HCT116 (cell line): ENCODE data around the gene PHACTR4. TPM values are rescaled to one million over a fixed set of nuclear protein-coding genes. Genes with fewer than 3 reads are reported as not detected.

ENCODE experiments used
- ATAC-seq: fragments of 200-7000 bp; cut with Tn5 transposase; 2 replicates; pipeline ENCODE4 v1.9.1; 2020; ENCODE audit warnings: mild to moderate bottlenecking, moderate library complexity
- BruUV-seq: library from RNA; stranded (reverse); fragments of 400-500 nt; replicated peaks from 2 replicates; lab custom pipeline; 2021; lab: Mats Ljungman, UMichigan
- CTCF ChIA-PET: fragments of 300-600 bp; sonication (Branson Sonifier 250); formaldehyde crosslinking; loops from one replicate; lab custom pipeline; 2021; ENCODE audit warnings: antibody characterized with exemption; lab: Charles Lee
- POLR2A ChIA-PET: fragments of 300-600, 350-600 bp; sonication (Branson Sonifier 250); formaldehyde crosslinking; loops from one replicate; lab custom pipeline; 2021; ENCODE audit warnings: antibody characterized with exemption; lab: Charles Lee
- RAD21 ChIA-PET, 2 experiments: fragments of 300-600 bp; sonication (Branson Sonifier 250); formaldehyde crosslinking; loops; one replicate each; lab custom pipeline; 2023; ENCODE audit warnings: low total read pairs in 2 of 2; ENCODE audit not compliant: uncharacterized antibody in 2 of 2, unreplicated experiment in 2 of 2, low non-redundant PET in 1 of 2; lab: Charles Lee
- DNase-seq: peaks from one replicate; pipeline ENCODE4 v3.0.0-alpha.2; 2010; ENCODE audit warnings: low read depth, low spot score
- H2AFZ ChIP-seq: fragments of 200-600 bp; shearing (Covaris generic), sonication (generic); 2 replicates; pipeline ENCODE4 v1.6.1; 2017; ENCODE audit warnings: low read depth, mixed run types, mixed read lengths, antibody characterized with exemption, low read length; ENCODE audit not compliant: poor library complexity, severe bottlenecking
- H3K27ac ChIP-seq: 2 replicates; pipeline ENCODE4 v1.5.1; 2012; ENCODE audit warnings: low read depth, low read length
- H3K27me3 ChIP-seq: fragments of 200-600 bp; sonication (generic); 2 replicates; pipeline ENCODE4 v1.6.1; 2016; ENCODE audit warnings: mixed run types, low read length, mixed read lengths; ENCODE audit not compliant: insufficient read depth
- H3K36me3 ChIP-seq, 2 experiments: fragments of 200-500 bp in 1 of 2; fragments of 200-600 bp in 1 of 2; sonication (Bioruptor generic) in 1 of 2; sonication (generic) in 1 of 2; 2 replicates each; pipeline versions ENCODE4 v1.5.1 to v1.6.1; 2014 to 2016; ENCODE audit warnings: low read length in 2 of 2, inconsistent platforms in 1 of 2, mixed read lengths in 1 of 2, mixed run types in 1 of 2; ENCODE audit not compliant: insufficient read depth in 2 of 2, control insufficient read depth in 1 of 2
- H3K4me1 ChIP-seq, 2 experiments: fragments of 200-600 bp in 1 of 2; sonication (generic) in 1 of 2; 2 replicates each; pipeline versions ENCODE4 v1.5.1 to v1.6.1; 2012 to 2017; ENCODE audit warnings: low read length in 2 of 2, inconsistent platforms in 1 of 2, mild to moderate bottlenecking in 1 of 2, mixed read lengths in 1 of 2, mixed run types in 1 of 2, moderate library complexity in 1 of 2; ENCODE audit not compliant: insufficient read depth in 2 of 2, control insufficient read depth in 1 of 2
- H3K4me2 ChIP-seq: fragments of 200-600 bp; sonication (generic); 2 replicates; pipeline ENCODE4 v1.6.1; 2017; ENCODE audit warnings: mixed run types, low read length, mixed read lengths
- H3K4me3 ChIP-seq, 2 experiments: fragments of 200-600 bp in 1 of 2; sonication (generic) in 1 of 2; replicated peaks in 1 of 2; 2 replicates each; pipeline ENCODE4 v1.5.1; 2011 to 2016; ENCODE audit warnings: low read length in 2 of 2, control low read depth in 1 of 2, low read depth in 1 of 2, mild to moderate bottlenecking in 1 of 2, mixed read lengths in 1 of 2, mixed run types in 1 of 2
- H3K79me2 ChIP-seq: fragments of 200-600 bp; sonication (generic); 2 replicates; pipeline ENCODE4 v1.6.1; 2017; ENCODE audit warnings: mild to moderate bottlenecking, mixed run types, low read length, moderate library complexity, mixed read lengths; ENCODE audit not compliant: insufficient read depth
- H3K9ac ChIP-seq: fragments of 200-600 bp; sonication (generic); 2 replicates; pipeline ENCODE4 v1.6.1; 2016; ENCODE audit warnings: low read length, mixed read lengths
- H3K9me2 ChIP-seq: fragments of 200-600 bp; sonication (generic), shearing (Covaris generic); 2 replicates; pipeline ENCODE4 v1.6.1; 2017; ENCODE audit warnings: mixed run types, mild to moderate bottlenecking, moderate library complexity; ENCODE audit not compliant: insufficient read depth
- H3K9me3 ChIP-seq, 2 experiments: fragments of 200-500 bp in 1 of 2; fragments of 200-600 bp in 1 of 2; sonication (Bioruptor generic) in 1 of 2; sonication (generic) in 1 of 2; 2 replicates each; pipeline ENCODE4 v1.6.1; 2014 to 2017; ENCODE audit warnings: low read length in 2 of 2, mixed read lengths in 2 of 2, inconsistent platforms in 1 of 2, low read depth in 1 of 2, mild to moderate bottlenecking in 1 of 2, mixed run types in 1 of 2, moderate library complexity in 1 of 2; ENCODE audit not compliant: control insufficient read depth in 1 of 2, insufficient read depth in 1 of 2
- H4K20me1 ChIP-seq: fragments of 200-600 bp; sonication (generic), shearing (Covaris generic); 2 replicates; pipeline ENCODE4 v1.6.1; 2017; ENCODE audit warnings: mixed run types, mild to moderate bottlenecking, moderate library complexity; ENCODE audit not compliant: insufficient read depth
- ATF3 ChIP-seq: IDR thresholded peaks from 2 replicates; pipeline ENCODE4 v1.6.1; 2012
- CBX3 ChIP-seq: IDR thresholded peaks from 2 replicates; pipeline ENCODE4 v1.6.1; 2012; ENCODE audit warnings: low read depth
- CEBPB ChIP-seq: IDR thresholded peaks from 2 replicates; pipeline ENCODE4 v1.6.1; 2012; ENCODE audit warnings: low read depth
- CTCF ChIP-seq, 3 experiments: fragments of 200-600 bp in 1 of 3; sonication (generic) in 1 of 3; IDR thresholded peaks in 2 of 3; conservative IDR thresholded peaks in 1 of 3; 2 replicates each; pipeline ENCODE4 v1.5.1; 2012 to 2017; ENCODE audit warnings: low read depth in 2 of 3, low read length in 2 of 3, antibody characterized with exemption in 1 of 3, borderline replicate concordance in 1 of 3, control low read depth in 1 of 3, mild to moderate bottlenecking in 1 of 3, mixed read lengths in 1 of 3, mixed run types in 1 of 3, moderate library complexity in 1 of 3; ENCODE audit not compliant: insufficient read depth in 1 of 3
- EGR1 ChIP-seq: IDR thresholded peaks from 2 replicates; pipeline ENCODE4 v1.6.1; 2012; ENCODE audit warnings: low read depth
- ELF1 ChIP-seq: IDR thresholded peaks from 2 replicates; pipeline ENCODE4 v1.6.1; 2012; ENCODE audit warnings: low read depth, borderline replicate concordance
- FOSL1 ChIP-seq: IDR thresholded peaks from 2 replicates; pipeline ENCODE4 v1.6.1; 2012; ENCODE audit warnings: low read depth
- RAD21 ChIP-seq: IDR thresholded peaks from 2 replicates; pipeline ENCODE4 v1.6.1; 2012; ENCODE audit warnings: low read depth, mild to moderate bottlenecking
- REST ChIP-seq: IDR thresholded peaks from 2 replicates; pipeline ENCODE4 v1.6.1; 2012; ENCODE audit warnings: low read depth
- SIN3A ChIP-seq: IDR thresholded peaks from 2 replicates; pipeline ENCODE4 v1.6.1; 2012; ENCODE audit warnings: low read depth
- SP1 ChIP-seq: IDR thresholded peaks from 2 replicates; pipeline ENCODE4 v1.6.1; 2012; ENCODE audit warnings: low read depth
- SRF ChIP-seq: IDR thresholded peaks from 2 replicates; pipeline ENCODE4 v1.6.1; 2012; ENCODE audit warnings: low read depth
- TCF7L2 ChIP-seq: IDR thresholded peaks from 2 replicates; pipeline ENCODE4 v1.7.0; 2011; ENCODE audit warnings: borderline replicate concordance, inconsistent platforms; ENCODE audit not compliant: insufficient read depth, insufficient read length; ENCODE audit errors: extremely low read depth
- ZBTB33 ChIP-seq: IDR thresholded peaks from 2 replicates; pipeline ENCODE4 v1.6.1; 2011; ENCODE audit warnings: mild to moderate bottlenecking, low read length, moderate library complexity; ENCODE audit not compliant: insufficient replicate concordance; ENCODE audit errors: extremely low read depth
- ZFX ChIP-seq: fragments of 450-650 bp; IDR thresholded peaks from 2 replicates; pipeline ENCODE4 v1.6.1; 2017
- intact Hi-C: fragments of 100-400 bp; cut with micrococcal nuclease; formaldehyde crosslinking; loops from 2 replicates; pipeline ENCODE4 v1.10.0; 2022
- total RNA-seq: library from RNA; stranded (reverse); gene quantifications from one replicate; pipeline ENCODE4 v1.2.1, GENCODE V29; 2021; ENCODE audit not compliant: unreplicated experiment

PHACTR4 gene
- total RNA-seq, 1 experiment from 2014 or later, result 36.0 TPM

- TF ChIP-seq ATF3, result no peak
- no peak for TF ChIP-seq CTCF (IDR thresholded peaks at IDR 0.05 in 2 of 3, conservative IDR thresholded peaks at IDR 0.05 in 1 of 3; ENCODE audit: borderline replicate concordance in 1 of 3, insufficient read depth in 1 of 3, low read depth in 2 of 3, low read length in 2 of 3)
These were observed at the start of gene PHACTR4 (continued) for GRCh38 chr1:28369371-28370238.

GRCh38 chr1:28322194-28322593 is 47.3 kb upstream of the PHACTR4 start:
- H3K79me2 ChIP-seq, result no peaks in the 10 kb centered on the region
- H3K4me1 ChIP-seq, result no peaks in the 10 kb centered on the region; a peak in 1 of 4 replicates
- no peak overlapping the region for H3K4me2 ChIP-seq
- TF ChIP-seq ZBTB33 (no peak), FOSL1 (no peak), REST (no peak), SRF (no peak), SP1 (no peak), ZFX (no peak), EGR1 (no peak), TCF7L2 (no peak), SIN3A (no peak), CBX3 (no peak), CEBPB (no peak), ELF1 (no peak), RAD21 (no peak)
- TF ChIP-seq, all 23 proteins: peak for 0
- ChIA-PET CTCF (no interaction called here), POLR2A (no interaction called here), RAD21 (no interaction called here)
- Histone ChIP-seq H3K9me2 (no peaks in the 10 kb centered on the region), H3K27ac (no peak overlapping the region), H2AFZ (no peak overlapping the region), H4K20me1 (no peaks in the 10 kb centered on the region), H3K36me3 (no peaks in the 10 kb centered on the region), H3K4me3 (no peak overlapping the region), H3K27me3 (no peaks in the 10 kb centered on the region), H3K9me3 (no peaks in the 10 kb centered on the region), H3K9ac (no peak overlapping the region)
- intact Hi-C loops, result no loop called here
- DNase-seq (no peak), ATAC-seq (peak; percentile 55)
- no TSS peak for BruUV-seq
